Neuronal stem cell (in vitro differentiated cells): ENCODE results near the gene THOC5.
"Not testable (repeated sequence)": the region's sequence is repeated elsewhere in the genome, so short reads cannot be mapped to it uniquely, and the experiment has no call there.

ENCODE experiments used
- DNase-seq: peaks from one replicate; pipeline ENCODE4 v3.0.0-alpha.2; 2013; ENCODE audit warnings: low spot score
- H2AFZ ChIP-seq: one replicate; pipeline ENCODE4 v1.6.1; 2013; ENCODE audit warnings: mild to moderate bottlenecking, low read length, inconsistent platforms
- H2AK5ac ChIP-seq: 2 replicates; pipeline ENCODE4 v1.6.1; 2013; ENCODE audit warnings: low read depth, mild to moderate bottlenecking, inconsistent platforms, low read length, moderate library complexity, mixed read lengths
- H2BK120ac ChIP-seq: 2 replicates; pipeline ENCODE4 v1.6.1; 2013; ENCODE audit warnings: low read depth, mild to moderate bottlenecking, inconsistent platforms, low read length, moderate library complexity, mixed read lengths
- H2BK12ac ChIP-seq: one replicate; pipeline ENCODE4 v1.6.1; 2013; ENCODE audit warnings: low read length, inconsistent platforms
- H2BK15ac ChIP-seq: 2 replicates; pipeline ENCODE4 v1.6.1; 2013; ENCODE audit warnings: mild to moderate bottlenecking, low read length, inconsistent platforms, mixed read lengths
- H2BK5ac ChIP-seq: one replicate; pipeline ENCODE4 v1.6.1; 2013; ENCODE audit warnings: inconsistent platforms, mild to moderate bottlenecking, low read length, moderate library complexity
- H3K14ac ChIP-seq: one replicate; pipeline ENCODE4 v1.6.1; 2013; ENCODE audit warnings: low read length, inconsistent platforms
- H3K18ac ChIP-seq: 2 replicates; pipeline ENCODE4 v1.6.1; 2013; ENCODE audit warnings: low read length, inconsistent platforms
- H3K23ac ChIP-seq: 2 replicates; pipeline ENCODE4 v1.6.1; 2013; ENCODE audit warnings: low read depth, mild to moderate bottlenecking, mixed read lengths, low read length, inconsistent platforms; ENCODE audit not compliant: poor library complexity
- H3K27ac ChIP-seq: replicated peaks from 3 replicates; pipeline ENCODE4 v1.5.1; 2013; ENCODE audit warnings: low read length, inconsistent platforms
- H3K27me3 ChIP-seq, 3 experiments: 2 replicates each; pipeline ENCODE4 v1.6.1; 2013; ENCODE audit warnings: low read length in 3 of 3, mild to moderate bottlenecking in 2 of 3, inconsistent platforms in 1 of 3, low read depth in 1 of 3, mixed read lengths in 1 of 3, moderate library complexity in 1 of 3; ENCODE audit not compliant: control insufficient read depth in 3 of 3, insufficient read depth in 3 of 3
- H3K36me3 ChIP-seq, 2 donors: replicated peaks in 1 of 2; 2 replicates each; pipeline ENCODE4 v1.6.1; 2013; ENCODE audit warnings: low read length in 2 of 2; ENCODE audit not compliant: control insufficient read depth in 2 of 2, insufficient read depth in 2 of 2
- H3K4ac ChIP-seq: 2 replicates; pipeline ENCODE4 v1.6.1; 2013; ENCODE audit warnings: inconsistent platforms, mild to moderate bottlenecking, low read length, moderate library complexity
- H3K4me1 ChIP-seq, 2 donors: 1 replicate in 1 of 2; 2 replicates in 1 of 2; pipeline ENCODE4 v1.6.1; 2013; ENCODE audit warnings: low read length in 2 of 2, low read depth in 1 of 2; ENCODE audit not compliant: control insufficient read depth in 2 of 2, insufficient read depth in 1 of 2
- H3K4me2 ChIP-seq: one replicate; pipeline ENCODE4 v1.6.1; 2013; ENCODE audit warnings: mild to moderate bottlenecking, low read length, inconsistent platforms; ENCODE audit not compliant: insufficient read depth, poor library complexity, severe bottlenecking
- H3K4me3 ChIP-seq, 2 donors: 2 replicates each; pipeline ENCODE4 v1.5.1; 2013; ENCODE audit warnings: low read length in 2 of 2, mild to moderate bottlenecking in 2 of 2, inconsistent platforms in 1 of 2, moderate library complexity in 1 of 2
- H3K79me1 ChIP-seq: one replicate; pipeline ENCODE4 v1.6.1; 2013; ENCODE audit warnings: low read depth, mild to moderate bottlenecking, inconsistent platforms, low read length, moderate library complexity
- H3K9ac ChIP-seq: one replicate; pipeline ENCODE4 v1.6.1; 2013; ENCODE audit warnings: mild to moderate bottlenecking, low read depth, low read length, inconsistent platforms; ENCODE audit not compliant: poor library complexity
- H3K9me3 ChIP-seq, 2 donors: replicated peaks in 1 of 2; 2 replicates each; pipeline versions ENCODE3 to v1.6.1; 2013; ENCODE audit warnings: low read length in 2 of 2, mild to moderate bottlenecking in 2 of 2, inconsistent platforms in 1 of 2, low read depth in 1 of 2, mixed read lengths in 1 of 2, moderate library complexity in 1 of 2; ENCODE audit not compliant: control insufficient read depth in 2 of 2, insufficient read depth in 1 of 2
- H4K8ac ChIP-seq: one replicate; pipeline ENCODE4 v1.6.1; 2013; ENCODE audit warnings: low read depth, mild to moderate bottlenecking, inconsistent platforms, low read length, moderate library complexity
- H4K91ac ChIP-seq: one replicate; pipeline ENCODE4 v1.6.1; 2013; ENCODE audit warnings: low read length, low read depth, mild to moderate bottlenecking, inconsistent platforms; ENCODE audit not compliant: poor library complexity
- WGBS, 2 donors: extraction: QIAGEN DNeasy Blood & Tissue Kit; methylation state at CpG; one replicate each; pipeline ENCODE4 v1.1.7; 2013; ENCODE audit warnings: missing lambda C conversion rate in 2 of 2, mixed read lengths in 1 of 2; ENCODE audit not compliant: insufficient read length in 2 of 2, insufficient replicate concordance in 1 of 2; ENCODE audit errors: extremely low coverage in 2 of 2; 5-methylcytosine and 5-hydroxymethylcytosine counted together

The THOC5 gene

GRCh38 chr22:29545045-29545444, 8.5 kb downstream of the THOC5 start:
- not testable (repeated sequence) for H3K4ac ChIP-seq, H3K27ac ChIP-seq, H3K23ac ChIP-seq, H3K14ac ChIP-seq, H3K9me3 ChIP-seq, H2AK5ac ChIP-seq, DNase-seq, H3K9ac ChIP-seq, H2BK15ac ChIP-seq, H3K18ac ChIP-seq, H2AFZ ChIP-seq, H2BK12ac ChIP-seq, H2BK5ac ChIP-seq, H2BK120ac ChIP-seq, H3K79me1 ChIP-seq, H3K4me2 ChIP-seq, H3K4me3 ChIP-seq, H3K27me3 ChIP-seq, H3K4me1 ChIP-seq, H4K8ac ChIP-seq, H4K91ac ChIP-seq
- no CpG with 5 or more reads among the region's 8 CpGs for WGBS, 2 donors
- peaks cover 29 to 89% of the 10 kb centered on the region in 2 donors for H3K36me3 ChIP-seq

DNA sequence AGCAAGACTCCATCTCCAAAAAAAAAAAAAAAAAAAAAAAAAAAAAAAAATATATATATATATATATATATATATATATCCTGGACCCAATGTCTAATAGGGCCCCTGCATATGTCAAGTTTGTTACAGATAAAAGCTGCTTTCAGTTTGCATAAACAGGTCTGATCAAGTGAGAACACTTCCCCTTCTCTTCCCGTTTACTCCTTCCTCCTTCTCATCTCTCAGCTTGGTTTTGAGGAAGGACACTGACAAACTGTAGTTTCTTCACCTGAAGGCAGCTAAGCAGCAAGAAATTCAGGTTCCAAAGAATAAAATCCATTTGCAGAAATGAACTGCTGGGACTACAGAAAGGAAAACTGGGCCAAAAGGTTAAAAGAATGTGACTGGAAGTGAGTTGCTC, 11.7 kb downstream of the THOC5 start:
- no peak overlapping the region for H2BK120ac ChIP-seq
- no peak overlapping the region for H2BK15ac ChIP-seq
- H3K9me3 ChIP-seq, result no peaks in the 10 kb centered on the region
- no peak overlapping the region for H2AFZ ChIP-seq
- no peak overlapping the region for H3K18ac ChIP-seq
- H3K27ac ChIP-seq, result no peak overlapping the region
- H3K79me1 ChIP-seq, result no peaks in the 10 kb centered on the region
- H3K36me3 ChIP-seq, result peaks cover 21 to 87% of the 10 kb centered on the region in 2 donors
- H3K27me3 ChIP-seq, result no peaks in the 10 kb centered on the region
- no peak overlapping the region for H3K23ac ChIP-seq
- H2BK5ac ChIP-seq, result no peak overlapping the region
- no peak for DNase-seq
- H2AK5ac ChIP-seq, result no peak overlapping the region
- H3K14ac ChIP-seq, result no peak overlapping the region
- no peak overlapping the region for H3K4me3 ChIP-seq
- WGBS, 2 donors, result no CpG with 5 or more reads among the region's 1 CpG
- no peak overlapping the region for H3K9ac ChIP-seq
- H3K4me2 ChIP-seq, result no peak overlapping the region
- H4K91ac ChIP-seq, result no peak overlapping the region
- H4K8ac ChIP-seq, result no peak overlapping the region
- no peak overlapping the region for H3K4ac ChIP-seq
- H3K4me1 ChIP-seq, result no peaks in the 10 kb centered on the region
- H2BK12ac ChIP-seq, result no peak overlapping the region

DNA sequence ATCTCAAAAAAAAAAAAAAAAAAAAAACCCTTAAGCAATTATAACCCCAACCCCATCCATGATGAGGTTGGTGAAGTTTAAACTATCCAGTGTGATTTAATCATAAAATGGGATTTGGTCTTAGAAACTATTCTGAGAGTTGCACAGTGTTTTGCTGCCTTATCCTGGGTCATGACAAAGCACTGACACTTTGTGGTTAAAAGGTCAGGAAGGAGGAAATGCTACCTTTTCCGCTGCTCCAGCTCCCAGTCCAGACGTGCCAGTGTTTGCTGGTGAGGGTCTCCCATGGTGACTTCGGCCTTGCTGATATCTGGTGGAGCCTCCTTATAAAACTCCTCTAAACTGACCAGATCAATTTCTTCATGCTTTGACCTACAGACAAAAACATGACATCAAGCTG, 14.5 kb downstream of the THOC5 start:
- Histone ChIP-seq H2BK120ac (no peak overlapping the region), H3K9ac (no peak overlapping the region), H3K4ac (no peak overlapping the region), H2BK15ac (no peak overlapping the region), H3K36me3 (peaks cover 25 to 90% of the 10 kb centered on the region in 2 donors), H2BK5ac (no peak overlapping the region), H3K4me2 (no peak overlapping the region), H3K79me1 (no peaks in the 10 kb centered on the region), H3K18ac (no peak overlapping the region), H2AK5ac (no peak overlapping the region), H4K8ac (no peak overlapping the region), H3K9me3 (no peaks in the 10 kb centered on the region), H3K4me1 (no peaks in the 10 kb centered on the region), H2BK12ac (no peak overlapping the region), H3K23ac (no peak overlapping the region), H3K27ac (no peak overlapping the region), H4K91ac (no peak overlapping the region), H2AFZ (no peak overlapping the region), H3K14ac (no peak overlapping the region), H3K4me3 (no peak overlapping the region), H3K27me3 (no peaks in the 10 kb centered on the region)
- WGBS, 2 donors, result no CpG with 5 or more reads among the region's 3 CpGs
- DNase-seq, result no peak

GRCh38 chr22:29536411-29536810, 17.1 kb downstream of the THOC5 start:
- no CpG with 5 or more reads among the region's 3 CpGs for WGBS, 2 donors
- peaks cover 26 to 92% of the 10 kb centered on the region in 2 donors for H3K36me3 ChIP-seq

More at GRCh38 chr22:29536411-29536810, 17.1 kb downstream of the THOC5 start:
- no peak overlapping the region for H2AFZ ChIP-seq
- no peak overlapping the region for H3K18ac ChIP-seq
- no peaks in the 10 kb centered on the region for H3K9me3 ChIP-seq
- H2BK15ac ChIP-seq, result no peak overlapping the region
- H3K4me3 ChIP-seq, result no peak overlapping the region
- H3K23ac ChIP-seq, result no peak overlapping the region
- no peak overlapping the region for H3K4ac ChIP-seq
- H3K79me1 ChIP-seq, result no peaks in the 10 kb centered on the region
- H2BK5ac ChIP-seq, result no peak overlapping the region
- no peak overlapping the region for H4K91ac ChIP-seq
- H3K14ac ChIP-seq, result no peak overlapping the region
- no peaks in the 10 kb centered on the region for H3K27me3 ChIP-seq
- H3K27ac ChIP-seq, result no peak overlapping the region
- no peak for DNase-seq
- no peak overlapping the region for H4K8ac ChIP-seq
- H3K4me1 ChIP-seq, result no peaks in the 10 kb centered on the region
- no peak overlapping the region for H3K4me2 ChIP-seq
- H3K9ac ChIP-seq, result no peak overlapping the region
- H2AK5ac ChIP-seq, result no peak overlapping the region
- no peak overlapping the region for H2BK12ac ChIP-seq
- no peak overlapping the region for H2BK120ac ChIP-seq
